OCI-LY1 (cell line): ENCODE results near the gene SCN2B.

Experiments
- CTCF ChIP-seq: fragments of 200-600 bp; sonication (generic), shearing (Covaris generic); IDR thresholded peaks from 2 replicates; pipeline ENCODE4 v1.5.1; 2017; ENCODE audit warnings: mild to moderate bottlenecking, antibody characterized with exemption, low read length, moderate library complexity, mixed read lengths
- EZH2 ChIP-seq: fragments of 200-600 bp; sonication (generic), shearing (Covaris generic); IDR thresholded peaks from 2 replicates; pipeline ENCODE4 v1.8.0; 2017; ENCODE audit warnings: borderline replicate concordance, mixed run types, mild to moderate bottlenecking, antibody characterized with exemption, low read length, moderate library complexity, mixed read lengths

GRCh38 chr11:118200901-118201680 is 24.7 kb upstream of the SCN2B start:
- TF ChIP-seq EZH2 (no peak), CTCF (no peak)
